ENCODE results near the gene ENTR1. TPM values are rescaled to one million over a fixed set of nuclear protein-coding genes. Genes with fewer than 3 reads are reported as not detected.

ENTR1 gene
- total and polyA plus RNA-seq, 2 of the 13 experiments (the other 11 are each of a cell fraction or from before 2014, with no cell fraction given): 70.1 to 76.4 TPM

DNA sequence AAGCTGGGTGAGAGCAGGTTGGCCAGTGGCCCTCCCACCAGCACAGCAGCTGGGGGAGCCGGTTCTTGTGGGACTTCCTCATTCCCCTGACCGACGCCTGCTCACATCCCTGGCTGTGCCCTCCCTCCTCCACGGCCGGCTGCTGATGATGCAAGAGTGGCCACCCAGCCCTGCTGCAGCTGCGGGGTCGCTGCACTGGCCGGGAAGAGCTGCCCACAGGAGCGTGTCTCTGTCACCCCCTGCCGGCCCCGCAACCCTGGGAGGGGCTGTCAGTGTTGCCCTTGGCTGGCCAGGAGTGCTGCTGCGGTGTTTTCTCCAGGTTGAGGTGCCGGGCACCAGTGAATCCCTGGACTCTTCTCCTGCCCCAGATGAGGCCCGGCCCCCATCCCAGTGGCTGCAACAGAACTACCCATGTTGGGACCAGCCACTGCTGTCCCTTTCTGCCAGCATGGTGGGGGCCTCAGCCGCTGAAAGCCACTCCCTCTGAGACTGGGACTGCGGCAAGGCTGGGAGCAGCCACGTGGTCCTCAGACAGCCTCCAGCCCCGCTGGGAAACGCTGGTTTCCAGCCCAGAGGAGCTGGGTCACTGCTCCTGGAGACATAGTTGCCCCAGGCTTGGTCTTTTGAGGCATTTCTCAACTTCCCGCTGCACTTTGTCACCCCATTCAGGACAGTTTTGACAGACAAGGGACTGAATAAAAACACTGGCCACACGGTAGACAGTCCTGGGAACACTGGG, 37.7 kb downstream of the ENTR1 start (continued):
- TF ChIP-seq HOXD1 (CRISPR knock-in tag; IDR thresholded peaks at IDR 0.05) (peak; percentile 78; the same call in 1 of the 2 replicates), ZNF746 (CRISPR knock-in tag; IDR thresholded peaks at IDR 0.05) (no peak; the same call in 1 of the 2 replicates), XRCC5 (optimal IDR thresholded peaks at IDR 0.05; ENCODE audit: low read length) (peak; percentile 89), PITX1 (CRISPR knock-in tag; IDR thresholded peaks at IDR 0.05) (no peak)
- TF ChIP-seq, protein P1, sequence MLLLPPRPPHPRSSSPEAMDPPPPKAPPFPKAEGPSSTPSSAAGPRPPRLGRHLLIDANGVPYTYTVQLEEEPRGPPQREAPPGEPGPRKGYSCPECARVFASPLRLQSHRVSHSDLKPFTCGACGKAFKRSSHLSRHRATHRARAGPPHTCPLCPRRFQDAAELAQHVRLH (CRISPR knock-in tag; IDR thresholded peaks at IDR 0.05; ENCODE audit: borderline replicate concordance, low read depth): peak; percentile 54; the same call in 1 of the 2 replicates

GRCh38 chr9:136372006-136372405, 38.4 kb downstream of the ENTR1 start:
- Histone ChIP-seq H3K9me3 (ENCODE audit: low read length) (no peaks in the 10 kb centered on the region), H2AFZ (ENCODE audit: low read length) (no peak overlapping the region), H3K4me1 (ENCODE audit: insufficient read depth, low read length) (peaks cover 15% of the 10 kb centered on the region), H4K20me1 (ENCODE audit: insufficient read depth, low read length) (no peaks in the 10 kb centered on the region), H3K36me3 (replicated peaks in 1 of 2; ENCODE audit: control insufficient read depth in 1 of 2, insufficient read depth in 2 of 2, low read length in 2 of 2) (peaks cover 0 to 2% of the 10 kb centered on the region in 2 experiments; a peak in 1 of 5 replicates), H3K27me3 (ENCODE audit: control insufficient read depth in 1 of 2, insufficient read depth in 2 of 2, low read length in 2 of 2) (no peaks in the 10 kb centered on the region; a peak in 1 of 5 replicates), H3K4me3 (replicated peaks in 1 of 3; ENCODE audit: insufficient read depth in 1 of 3, low read depth in 2 of 3, low read length in 3 of 3) (peak overlapping the region; percentile 68 to 85 (median 72); a peak in 5 of 6 replicates), H3K9ac (ENCODE audit: insufficient read depth, low read depth, low read length) (peak overlapping the region; percentile 76; the same call in 1 of the 2 replicates), H3K27ac (ENCODE audit: extremely low read length, insufficient read depth, low read length) (peak overlapping the region; percentile 33), H3K79me2 (ENCODE audit: insufficient read depth, low read length) (no peaks in the 10 kb centered on the region), H3K4me2 (ENCODE audit: low read depth, low read length) (peak overlapping the region; percentile 98)
- FAIRE-seq: no peak
- intact Hi-C loops (cut with micrococcal nuclease; ENCODE audit: unreplicated experiment): loop anchor here (2.0 to 5.0 kb wide), 2 partner anchors 35 to 59 kb away; no protein-coding TSS in a partner anchor
- 80% methylated on average over 9 of the region's 21 CpGs for WGBS (ENCODE audit: low lambda C conversion rate)
- ATAC-seq: no peak
- CTCF ChIA-PET (ENCODE audit: low intra/inter-chr PET ratio, low total read pairs): interaction anchor here (0.8 to 3.1 kb wide), 3 partner anchors 9 to 60 kb away, joined by 4 to 18 read pairs (median 6); partner anchors contain the start of gene DNLZ
- DNase-seq (ENCODE audit: low spot score): no peak
- in situ Hi-C loops (cut with HindIII; ENCODE audit: extremely low pct_ligation_motif_present, low pct_unique_long_range_greater_than_20kb): no loop called here
- POLR2A ChIA-PET: interaction anchor here (1.1 to 4.0 kb wide), 4 partner anchors 9 to 37 kb away, joined by 3 to 38 read pairs (median 10); partner anchors contain the start of gene DNLZ
- no TSS peak for BruUV-seq (replicated peaks)
- no peak for TF ChIP-seq TMF1 (CRISPR knock-in tag; IDR thresholded peaks at IDR 0.05; ENCODE audit: low read depth)
- TF ChIP-seq NFYC (CRISPR knock-in tag; IDR thresholded peaks at IDR 0.05): no peak
- no peak for TF ChIP-seq RBM22 (optimal IDR thresholded peaks at IDR 0.05; ENCODE audit: low read length)
- TF ChIP-seq RELA (CRISPR knock-in tag; IDR thresholded peaks at IDR 0.05): no peak
- no peak for TF ChIP-seq ATF7 (IDR thresholded peaks at IDR 0.05)
- TF ChIP-seq ATF7 (CRISPR knock-in tag; IDR thresholded peaks at IDR 0.05): no peak
- TF ChIP-seq RBFOX2 (IDR thresholded peaks at IDR 0.05; ENCODE audit: low read depth, low read length): peak; percentile 11; the same call in 1 of the 2 replicates
- TF ChIP-seq CREB1 (IDR thresholded peaks at IDR 0.05): no peak
- TF ChIP-seq CREB1 (CRISPR knock-in tag; IDR thresholded peaks at IDR 0.05): no peak
- peak; percentile 11; the same call in 1 of the 2 replicates for TF ChIP-seq ZNF225 (CRISPR knock-in tag; IDR thresholded peaks at IDR 0.05)
- TF ChIP-seq, protein P2, sequence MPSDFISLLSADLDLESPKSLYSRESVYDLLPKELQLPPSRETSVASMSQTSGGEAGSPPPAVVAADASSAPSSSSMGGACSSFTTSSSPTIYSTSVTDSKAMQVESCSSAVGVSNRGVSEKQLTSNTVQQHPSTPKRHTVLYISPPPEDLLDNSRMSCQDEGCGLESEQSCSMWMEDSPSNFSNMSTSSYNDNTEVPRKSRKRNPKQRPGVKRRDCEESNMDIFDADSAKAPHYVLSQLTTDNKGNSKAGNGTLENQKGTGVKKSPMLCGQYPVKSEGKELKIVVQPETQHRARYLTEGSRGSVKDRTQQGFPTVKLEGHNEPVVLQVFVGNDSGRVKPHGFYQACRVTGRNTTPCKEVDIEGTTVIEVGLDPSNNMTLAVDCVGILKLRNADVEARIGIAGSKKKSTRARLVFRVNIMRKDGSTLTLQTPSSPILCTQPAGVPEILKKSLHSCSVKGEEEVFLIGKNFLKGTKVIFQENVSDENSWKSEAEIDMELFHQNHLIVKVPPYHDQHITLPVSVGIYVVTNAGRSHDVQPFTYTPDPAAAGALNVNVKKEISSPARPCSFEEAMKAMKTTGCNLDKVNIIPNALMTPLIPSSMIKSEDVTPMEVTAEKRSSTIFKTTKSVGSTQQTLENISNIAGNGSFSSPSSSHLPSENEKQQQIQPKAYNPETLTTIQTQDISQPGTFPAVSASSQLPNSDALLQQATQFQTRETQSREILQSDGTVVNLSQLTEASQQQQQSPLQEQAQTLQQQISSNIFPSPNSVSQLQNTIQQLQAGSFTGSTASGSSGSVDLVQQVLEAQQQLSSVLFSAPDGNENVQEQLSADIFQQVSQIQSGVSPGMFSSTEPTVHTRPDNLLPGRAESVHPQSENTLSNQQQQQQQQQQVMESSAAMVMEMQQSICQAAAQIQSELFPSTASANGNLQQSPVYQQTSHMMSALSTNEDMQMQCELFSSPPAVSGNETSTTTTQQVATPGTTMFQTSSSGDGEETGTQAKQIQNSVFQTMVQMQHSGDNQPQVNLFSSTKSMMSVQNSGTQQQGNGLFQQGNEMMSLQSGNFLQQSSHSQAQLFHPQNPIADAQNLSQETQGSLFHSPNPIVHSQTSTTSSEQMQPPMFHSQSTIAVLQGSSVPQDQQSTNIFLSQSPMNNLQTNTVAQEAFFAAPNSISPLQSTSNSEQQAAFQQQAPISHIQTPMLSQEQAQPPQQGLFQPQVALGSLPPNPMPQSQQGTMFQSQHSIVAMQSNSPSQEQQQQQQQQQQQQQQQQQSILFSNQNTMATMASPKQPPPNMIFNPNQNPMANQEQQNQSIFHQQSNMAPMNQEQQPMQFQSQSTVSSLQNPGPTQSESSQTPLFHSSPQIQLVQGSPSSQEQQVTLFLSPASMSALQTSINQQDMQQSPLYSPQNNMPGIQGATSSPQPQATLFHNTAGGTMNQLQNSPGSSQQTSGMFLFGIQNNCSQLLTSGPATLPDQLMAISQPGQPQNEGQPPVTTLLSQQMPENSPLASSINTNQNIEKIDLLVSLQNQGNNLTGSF (CRISPR knock-in tag; IDR thresholded peaks at IDR 0.05): no peak
- TF ChIP-seq BCL3 (CRISPR knock-in tag; IDR thresholded peaks at IDR 0.05): no peak

All from HepG2 (cell line).